HFFc6 (cell line): ENCODE results near the gene CALM1. TPM values are rescaled to one million over a fixed set of nuclear protein-coding genes. Genes with fewer than 3 reads are reported as not detected.
A peak's percentile ranks its signal among the peaks of the same experiment; 100 is the strongest.

Source experiments
- DNase-seq: peaks from one replicate; pipeline ENCODE4 v3.0.0-alpha.2; 2018
- H3K27ac Mint-ChIP-seq: 2 replicates; pipeline ENCODE4 v1.8.0; 2020; ENCODE audit warnings: mild to moderate bottlenecking, mixed read lengths
- H3K27me3 Mint-ChIP-seq: 2 replicates; pipeline ENCODE4 v1.8.0; 2021; ENCODE audit warnings: mild to moderate bottlenecking, moderate library complexity, mixed read lengths; ENCODE audit not compliant: insufficient read depth
- H3K36me3 Mint-ChIP-seq: 2 replicates; pipeline ENCODE4 v1.8.0; 2021; ENCODE audit warnings: low read depth, mixed read lengths
- H3K4me1 Mint-ChIP-seq: 2 replicates; pipeline ENCODE4 v1.8.0; 2020; ENCODE audit warnings: low read depth, mixed read lengths
- H3K4me3 Mint-ChIP-seq: 2 replicates; pipeline ENCODE4 v1.8.0; 2020; ENCODE audit warnings: mild to moderate bottlenecking, moderate library complexity, mixed read lengths
- H3K9me3 Mint-ChIP-seq: 2 replicates; pipeline ENCODE4 v1.8.0; 2020; ENCODE audit warnings: mild to moderate bottlenecking, mixed read lengths
- CTCF ChIP-seq: fragments of 200-600 bp; sonication (generic); IDR thresholded peaks from 2 replicates; pipeline ENCODE4 v1.5.0; 2021; ENCODE audit warnings: antibody characterized with exemption, mild to moderate bottlenecking
- total RNA-seq, 6 experiments: library from RNA; stranded (reverse); fragmentation: NEBNext Ultra II Directional; extraction: Animal tissue kit (Norgen Biotek cat#: 25700); gene quantifications; 2 replicates in 1 of 6; 3 replicates in 5 of 6; pipeline ENCODE4 v1.2.3, GENCODE V29; 2021

The CALM1 gene
- total RNA-seq, 6 experiments from 2014 or later, result 333 to 429 (median 403) TPM

GRCh38 chr14:90451443-90451842, 54.6 kb downstream of the CALM1 start:
- Mint-ChIP-seq H3K4me1 (no peaks in the 10 kb centered on the region), H3K27me3 (peaks cover 22% of the 10 kb centered on the region), H3K36me3 (peaks cover 15% of the 10 kb centered on the region), H3K27ac (no peak overlapping the region), H3K9me3 (peaks cover 19% of the 10 kb centered on the region), H3K4me3 (no peak overlapping the region)
- no peak for TF ChIP-seq CTCF
- no peak for DNase-seq

- Mint-ChIP-seq H3K36me3 (peaks cover 10% of the 10 kb centered on the region), H3K27me3 (peaks cover 22% of the 10 kb centered on the region), H3K9me3 (peaks cover 14% of the 10 kb centered on the region), H3K4me1 (no peaks in the 10 kb centered on the region), H3K4me3 (no peak overlapping the region), H3K27ac (no peak overlapping the region)
- DNase-seq, result no peak
- TF ChIP-seq CTCF, result no peak
These were observed 55.1 kb downstream of the CALM1 start for GRCh38 chr14:90451961-90452360.

GRCh38 chr14:90452366-90452765, 55.5 kb downstream of the CALM1 start:
- Mint-ChIP-seq H3K4me1 (no peaks in the 10 kb centered on the region), H3K4me3 (no peak overlapping the region), H3K36me3 (peaks cover 7% of the 10 kb centered on the region), H3K27ac (no peak overlapping the region), H3K9me3 (peaks cover 10% of the 10 kb centered on the region), H3K27me3 (peaks cover 23% of the 10 kb centered on the region)
- TF ChIP-seq CTCF, result no peak
- DNase-seq, result no peak

- TF ChIP-seq CTCF, result no peak
- Mint-ChIP-seq H3K27me3 (peaks cover 20% of the 10 kb centered on the region), H3K4me3 (no peak overlapping the region), H3K27ac (no peak overlapping the region), H3K9me3 (no peaks in the 10 kb centered on the region), H3K36me3 (no peaks in the 10 kb centered on the region), H3K4me1 (no peaks in the 10 kb centered on the region)
- DNase-seq, result no peak
These were observed 56.6 kb downstream of the CALM1 start for GRCh38 chr14:90453401-90453951.

- no peaks in the 10 kb centered on the region for H3K36me3 Mint-ChIP-seq
- no peak for TF ChIP-seq CTCF
- H3K4me3 Mint-ChIP-seq, result peak overlapping the region; percentile 22; the same call in 1 of the 2 replicates
- no peak overlapping the region for H3K27ac Mint-ChIP-seq
- H3K27me3 Mint-ChIP-seq, result peaks cover 21% of the 10 kb centered on the region
- no peaks in the 10 kb centered on the region for H3K4me1 Mint-ChIP-seq
- no peaks in the 10 kb centered on the region for H3K9me3 Mint-ChIP-seq
- peak; percentile 62 for DNase-seq
These were observed 57.5 kb downstream of the CALM1 start for GRCh38 chr14:90454041-90455000.
